HCT116 (cell line): ENCODE measurements around the gene ATP6V0A1. TPM values are rescaled to one million over a fixed set of nuclear protein-coding genes. Genes with fewer than 3 reads are reported as not detected.
A peak's percentile ranks its signal among the peaks of the same experiment; 100 is the strongest.

Experiments
- ATAC-seq: fragments of 200-7000 bp; cut with Tn5 transposase; 2 replicates; pipeline ENCODE4 v1.9.1; 2020; ENCODE audit warnings: mild to moderate bottlenecking, moderate library complexity
- BruUV-seq: library from RNA; stranded (reverse); fragments of 400-500 nt; replicated peaks from 2 replicates; lab custom pipeline; 2021; lab: Mats Ljungman, UMichigan
- CTCF ChIA-PET: fragments of 300-600 bp; sonication (Branson Sonifier 250); formaldehyde crosslinking; loops from one replicate; lab custom pipeline; 2021; ENCODE audit warnings: antibody characterized with exemption; lab: Charles Lee
- POLR2A ChIA-PET: fragments of 300-600, 350-600 bp; sonication (Branson Sonifier 250); formaldehyde crosslinking; loops from one replicate; lab custom pipeline; 2021; ENCODE audit warnings: antibody characterized with exemption; lab: Charles Lee
- RAD21 ChIA-PET, 2 experiments: fragments of 300-600 bp; sonication (Branson Sonifier 250); formaldehyde crosslinking; loops; one replicate each; lab custom pipeline; 2023; ENCODE audit warnings: low total read pairs in 2 of 2; ENCODE audit not compliant: uncharacterized antibody in 2 of 2, unreplicated experiment in 2 of 2, low non-redundant PET in 1 of 2; lab: Charles Lee
- DNase-seq: peaks from one replicate; pipeline ENCODE4 v3.0.0-alpha.2; 2010; ENCODE audit warnings: low read depth, low spot score
- H2AFZ ChIP-seq: fragments of 200-600 bp; shearing (Covaris generic), sonication (generic); 2 replicates; pipeline ENCODE4 v1.6.1; 2017; ENCODE audit warnings: low read depth, mixed run types, mixed read lengths, antibody characterized with exemption, low read length; ENCODE audit not compliant: poor library complexity, severe bottlenecking
- H3K27ac ChIP-seq: 2 replicates; pipeline ENCODE4 v1.5.1; 2012; ENCODE audit warnings: low read depth, low read length
- H3K27me3 ChIP-seq: fragments of 200-600 bp; sonication (generic); 2 replicates; pipeline ENCODE4 v1.6.1; 2016; ENCODE audit warnings: mixed run types, low read length, mixed read lengths; ENCODE audit not compliant: insufficient read depth
- H3K36me3 ChIP-seq, 2 experiments: fragments of 200-500 bp in 1 of 2; fragments of 200-600 bp in 1 of 2; sonication (Bioruptor generic) in 1 of 2; sonication (generic) in 1 of 2; 2 replicates each; pipeline versions ENCODE4 v1.5.1 to v1.6.1; 2014 to 2016; ENCODE audit warnings: low read length in 2 of 2, inconsistent platforms in 1 of 2, mixed read lengths in 1 of 2, mixed run types in 1 of 2; ENCODE audit not compliant: insufficient read depth in 2 of 2, control insufficient read depth in 1 of 2
- H3K4me1 ChIP-seq, 2 experiments: fragments of 200-600 bp in 1 of 2; sonication (generic) in 1 of 2; 2 replicates each; pipeline versions ENCODE4 v1.5.1 to v1.6.1; 2012 to 2017; ENCODE audit warnings: low read length in 2 of 2, inconsistent platforms in 1 of 2, mild to moderate bottlenecking in 1 of 2, mixed read lengths in 1 of 2, mixed run types in 1 of 2, moderate library complexity in 1 of 2; ENCODE audit not compliant: insufficient read depth in 2 of 2, control insufficient read depth in 1 of 2
- H3K4me2 ChIP-seq: fragments of 200-600 bp; sonication (generic); 2 replicates; pipeline ENCODE4 v1.6.1; 2017; ENCODE audit warnings: mixed run types, low read length, mixed read lengths
- H3K4me3 ChIP-seq, 2 experiments: fragments of 200-600 bp in 1 of 2; sonication (generic) in 1 of 2; replicated peaks in 1 of 2; 2 replicates each; pipeline ENCODE4 v1.5.1; 2011 to 2016; ENCODE audit warnings: low read length in 2 of 2, control low read depth in 1 of 2, low read depth in 1 of 2, mild to moderate bottlenecking in 1 of 2, mixed read lengths in 1 of 2, mixed run types in 1 of 2
- H3K79me2 ChIP-seq: fragments of 200-600 bp; sonication (generic); 2 replicates; pipeline ENCODE4 v1.6.1; 2017; ENCODE audit warnings: mild to moderate bottlenecking, mixed run types, low read length, moderate library complexity, mixed read lengths; ENCODE audit not compliant: insufficient read depth
- H3K9ac ChIP-seq: fragments of 200-600 bp; sonication (generic); 2 replicates; pipeline ENCODE4 v1.6.1; 2016; ENCODE audit warnings: low read length, mixed read lengths
- H3K9me2 ChIP-seq: fragments of 200-600 bp; sonication (generic), shearing (Covaris generic); 2 replicates; pipeline ENCODE4 v1.6.1; 2017; ENCODE audit warnings: mixed run types, mild to moderate bottlenecking, moderate library complexity; ENCODE audit not compliant: insufficient read depth
- H3K9me3 ChIP-seq, 2 experiments: fragments of 200-500 bp in 1 of 2; fragments of 200-600 bp in 1 of 2; sonication (Bioruptor generic) in 1 of 2; sonication (generic) in 1 of 2; 2 replicates each; pipeline ENCODE4 v1.6.1; 2014 to 2017; ENCODE audit warnings: low read length in 2 of 2, mixed read lengths in 2 of 2, inconsistent platforms in 1 of 2, low read depth in 1 of 2, mild to moderate bottlenecking in 1 of 2, mixed run types in 1 of 2, moderate library complexity in 1 of 2; ENCODE audit not compliant: control insufficient read depth in 1 of 2, insufficient read depth in 1 of 2
- H4K20me1 ChIP-seq: fragments of 200-600 bp; sonication (generic), shearing (Covaris generic); 2 replicates; pipeline ENCODE4 v1.6.1; 2017; ENCODE audit warnings: mixed run types, mild to moderate bottlenecking, moderate library complexity; ENCODE audit not compliant: insufficient read depth
- ATF3 ChIP-seq: IDR thresholded peaks from 2 replicates; pipeline ENCODE4 v1.6.1; 2012
- CBX3 ChIP-seq: IDR thresholded peaks from 2 replicates; pipeline ENCODE4 v1.6.1; 2012; ENCODE audit warnings: low read depth
- ELF1 ChIP-seq: IDR thresholded peaks from 2 replicates; pipeline ENCODE4 v1.6.1; 2012; ENCODE audit warnings: low read depth, borderline replicate concordance
- POLR2A ChIP-seq: IDR thresholded peaks from 2 replicates; pipeline ENCODE4 v1.7.0; 2011; ENCODE audit warnings: borderline replicate concordance; ENCODE audit not compliant: insufficient read depth, insufficient read length; ENCODE audit errors: extremely low read depth
- REST ChIP-seq: IDR thresholded peaks from 2 replicates; pipeline ENCODE4 v1.6.1; 2012; ENCODE audit warnings: low read depth
- SIN3A ChIP-seq: IDR thresholded peaks from 2 replicates; pipeline ENCODE4 v1.6.1; 2012; ENCODE audit warnings: low read depth
- ZNF274 ChIP-seq: fragments of 200-500 bp; sonication (Bioruptor generic); IDR thresholded peaks from 2 replicates; pipeline ENCODE4 v1.6.1; 2014; ENCODE audit warnings: mild to moderate bottlenecking, low read depth, low read length, inconsistent platforms
- intact Hi-C: fragments of 100-400 bp; cut with micrococcal nuclease; formaldehyde crosslinking; loops from 2 replicates; pipeline ENCODE4 v1.10.0; 2022
- total RNA-seq: library from RNA; stranded (reverse); gene quantifications from one replicate; pipeline ENCODE4 v1.2.1, GENCODE V29; 2021; ENCODE audit not compliant: unreplicated experiment

Gene ATP6V0A1
- total RNA-seq, 1 experiment from 2014 or later = 65.2 TPM

GRCh38 chr17:42459801-42460281 is 1.2 kb downstream of the ATP6V0A1 start:
- peaks cover 6 to 18% of the 10 kb centered on the region in 2 experiments; a peak in 3 of 4 replicates for H3K36me3 ChIP-seq
- ATAC-seq (no peak), DNase-seq (no peak)
- H3K27ac ChIP-seq = peak overlapping the region; percentile 65; the same call in 1 of the 2 replicates
- H3K4me2 ChIP-seq = peak overlapping the region; percentile 93
- TF ChIP-seq POLR2A = no peak
- no peak for TF ChIP-seq SIN3A
- TF ChIP-seq REST = peak; percentile 44
- TF ChIP-seq ZNF274 = no peak
- TF ChIP-seq ATF3 = no peak
- TF ChIP-seq ELF1 = no peak
- TF ChIP-seq CBX3 = no peak
- peak overlapping the region; percentile 78 to 99 for H3K4me3 ChIP-seq
- ChIA-PET RAD21 (no interaction called here), POLR2A (no interaction called here), CTCF (no interaction called here)
- no peak overlapping the region for H2AFZ ChIP-seq
- H3K27me3 ChIP-seq = no peaks in the 10 kb centered on the region
- peak overlapping the region; percentile 75 for H3K9ac ChIP-seq
- no TSS peak for BruUV-seq
- no peaks in the 10 kb centered on the region for H4K20me1 ChIP-seq
- no peaks in the 10 kb centered on the region for H3K9me2 ChIP-seq
- H3K9me3 ChIP-seq = no peaks in the 10 kb centered on the region
- intact Hi-C loops = no loop called here
- H3K4me1 ChIP-seq = peaks cover 13 to 25% of the 10 kb centered on the region in 2 experiments
- peaks cover 34% of the 10 kb centered on the region for H3K79me2 ChIP-seq
